HEK293 (cell line): ENCODE measurements around the gene KIFC1.

Experiments
- BCL11A ChIP-seq: fragments of 450-650 bp; formaldehyde crosslinking; IDR thresholded peaks from 2 replicates; pipeline ENCODE4 v1.5.1; 2016; ENCODE audit warnings: low read depth, missing biosample characterization, missing genetic modification characterization
- KLF16 ChIP-seq: fragments of 450-650 bp; formaldehyde crosslinking; IDR thresholded peaks from 2 replicates; pipeline ENCODE4 v1.5.1; 2017; ENCODE audit warnings: missing biosample characterization, missing genetic modification characterization
- OSR2 ChIP-seq: fragments of 450-650 bp; formaldehyde crosslinking; IDR thresholded peaks from 2 replicates; pipeline ENCODE4 v1.5.1; 2016; ENCODE audit warnings: missing biosample characterization, missing genetic modification characterization
- SETDB1 ChIP-seq: IDR thresholded peaks from one replicate; pipeline ENCODE4 v1.6.1; 2017; ENCODE audit warnings: mild to moderate bottlenecking, low read length, moderate library complexity, mixed read lengths; ENCODE audit not compliant: insufficient read length
- YY2 ChIP-seq: fragments of 450-650 bp; formaldehyde crosslinking; IDR thresholded peaks from 2 replicates; pipeline ENCODE4 v1.5.1; 2016; ENCODE audit warnings: missing biosample characterization, missing genetic modification characterization
- ZBTB10 ChIP-seq: fragments of 450-650 bp; formaldehyde crosslinking; IDR thresholded peaks from 2 replicates; pipeline ENCODE4 v1.5.1; 2016; ENCODE audit warnings: missing biosample characterization, missing genetic modification characterization
- ZEB2 ChIP-seq: fragments of 450-650 bp; formaldehyde crosslinking; IDR thresholded peaks from 2 replicates; pipeline ENCODE4 v1.5.1; 2016; ENCODE audit warnings: missing biosample characterization, missing genetic modification characterization
- ZFHX2 ChIP-seq: fragments of 450-650 bp; formaldehyde crosslinking; conservative IDR thresholded peaks from 2 replicates; pipeline ENCODE4 v1.5.1; 2016; ENCODE audit warnings: missing biosample characterization, missing genetic modification characterization
- ZNF133 ChIP-seq: fragments of 450-650 bp; formaldehyde crosslinking; IDR thresholded peaks from 2 replicates; pipeline ENCODE4 v1.5.1; 2016; ENCODE audit warnings: missing biosample characterization, missing genetic modification characterization
- ZNF202 ChIP-seq: fragments of 450-650 bp; formaldehyde crosslinking; IDR thresholded peaks from 2 replicates; pipeline ENCODE4 v1.5.1; 2016; ENCODE audit warnings: missing biosample characterization, missing genetic modification characterization, borderline replicate concordance
- ZNF266 ChIP-seq: fragments of 450-650 bp; formaldehyde crosslinking; IDR thresholded peaks from 2 replicates; pipeline ENCODE4 v1.5.1; 2016; ENCODE audit warnings: missing biosample characterization, missing genetic modification characterization, low read depth
- ZNF292 ChIP-seq: fragments of 450-650 bp; formaldehyde crosslinking; IDR thresholded peaks from 2 replicates; pipeline ENCODE4 v1.5.1; 2016; ENCODE audit warnings: low read depth, missing biosample characterization, missing genetic modification characterization, borderline replicate concordance
- ZNF335 ChIP-seq: fragments of 450-650 bp; formaldehyde crosslinking; conservative IDR thresholded peaks from 2 replicates; pipeline ENCODE4 v1.5.1; 2016; ENCODE audit warnings: missing biosample characterization, missing genetic modification characterization
- ZNF366 ChIP-seq: fragments of 450-650 bp; formaldehyde crosslinking; conservative IDR thresholded peaks from 2 replicates; pipeline ENCODE4 v1.5.1; 2016; ENCODE audit warnings: missing biosample characterization, missing genetic modification characterization
- ZNF37A ChIP-seq: fragments of 450-650 bp; IDR thresholded peaks from 2 replicates; pipeline ENCODE4 v1.5.1; 2018; ENCODE audit warnings: missing biosample characterization, missing genetic modification characterization
- ZNF391 ChIP-seq: fragments of 450-650 bp; formaldehyde crosslinking; IDR thresholded peaks from 2 replicates; pipeline ENCODE4 v1.5.1; 2016; ENCODE audit warnings: low read depth, missing biosample characterization, missing genetic modification characterization, borderline replicate concordance
- ZNF398 ChIP-seq: fragments of 450-650 bp; formaldehyde crosslinking; IDR thresholded peaks from 2 replicates; pipeline ENCODE4 v1.5.1; 2017; ENCODE audit warnings: missing biosample characterization, missing genetic modification characterization
- ZNF426 ChIP-seq: fragments of 450-650 bp; formaldehyde crosslinking; IDR thresholded peaks from 2 replicates; pipeline ENCODE4 v1.5.1; 2017; ENCODE audit warnings: missing biosample characterization, missing genetic modification characterization, mild to moderate bottlenecking, inconsistent platforms, moderate library complexity
- ZNF513 ChIP-seq: fragments of 450-650 bp; IDR thresholded peaks from 2 replicates; pipeline ENCODE4 v1.5.1; 2018; ENCODE audit warnings: missing biosample characterization, missing genetic modification characterization
- ZNF518A ChIP-seq: fragments of 450-650 bp; formaldehyde crosslinking; conservative IDR thresholded peaks from 2 replicates; pipeline ENCODE4 v1.5.1; 2016; ENCODE audit warnings: low read depth, missing biosample characterization, missing genetic modification characterization
- ZNF658 ChIP-seq: fragments of 450-650 bp; formaldehyde crosslinking; IDR thresholded peaks from 2 replicates; pipeline ENCODE4; 2016; ENCODE audit warnings: missing biosample characterization, missing genetic modification characterization
- ZNF664 ChIP-seq: fragments of 450-650 bp; formaldehyde crosslinking; IDR thresholded peaks from 2 replicates; pipeline ENCODE4 v1.5.1; 2016; ENCODE audit warnings: missing biosample characterization, missing genetic modification characterization
- ZNF777 ChIP-seq: fragments of 450-650 bp; formaldehyde crosslinking; IDR thresholded peaks from 2 replicates; pipeline ENCODE4 v1.5.1; 2017; ENCODE audit warnings: missing biosample characterization, missing genetic modification characterization, borderline replicate concordance
- TF ChIP-seq, protein P1 (sequence below): fragments of 450-650 bp; formaldehyde crosslinking; optimal IDR thresholded peaks from 2 replicates; pipeline ENCODE3; 2016; ENCODE audit warnings: missing biosample characterization, mild to moderate bottlenecking, missing genetic modification characterization
- TF ChIP-seq, protein P2 (sequence below): fragments of 450-650 bp; formaldehyde crosslinking; IDR thresholded peaks from 2 replicates; pipeline ENCODE4 v1.5.0; 2017; ENCODE audit warnings: missing biosample characterization, missing genetic modification characterization, borderline replicate concordance

KIFC1 gene

GRCh38 chr6:33433544-33434191 is 42.0 kb downstream of the KIFC1 start (continued):
- TF ChIP-seq ZNF513 (no peak), ZNF202 (tag by site-specific recombination) (no peak), ZNF133 (tag by site-specific recombination) (no peak), ZNF398 (tag by site-specific recombination) (0 out of 2 replicates have a peak, but pooled peaks have one; percentile 55), ZFHX2 (no peak), ZBTB10 (tag by site-specific recombination) (no peak), KLF16 (tag by site-specific recombination) (no peak), ZNF266 (tag by site-specific recombination) (no peak), ZNF664 (no peak), ZNF777 (tag by site-specific recombination) (no peak), ZNF426 (no peak), ZNF366 (tag by site-specific recombination) (peak; percentile 85), ZNF518A (tag by site-specific recombination) (no peak), ZNF335 (no peak), ZNF292 (tag by site-specific recombination) (no peak), YY2 (tag by site-specific recombination) (no peak), ZNF391 (tag by site-specific recombination) (no peak), ZEB2 (tag by site-specific recombination) (no peak), ZNF37A (tag by site-specific recombination) (no peak), OSR2 (no peak), ZNF658 (tag by site-specific recombination) (no peak), SETDB1 (no peak), BCL11A (no peak)
- TF ChIP-seq, protein P1, sequence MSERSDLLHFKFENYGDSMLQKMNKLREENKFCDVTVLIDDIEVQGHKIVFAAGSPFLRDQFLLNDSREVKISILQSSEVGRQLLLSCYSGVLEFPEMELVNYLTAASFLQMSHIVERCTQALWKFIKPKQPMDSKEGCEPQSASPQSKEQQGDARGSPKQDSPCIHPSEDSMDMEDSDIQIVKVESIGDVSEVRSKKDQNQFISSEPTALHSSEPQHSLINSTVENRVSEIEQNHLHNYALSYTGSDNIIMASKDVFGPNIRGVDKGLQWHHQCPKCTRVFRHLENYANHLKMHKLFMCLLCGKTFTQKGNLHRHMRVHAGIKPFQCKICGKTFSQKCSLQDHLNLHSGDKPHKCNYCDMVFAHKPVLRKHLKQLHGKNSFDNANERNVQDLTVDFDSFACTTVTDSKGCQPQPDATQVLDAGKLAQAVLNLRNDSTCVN: no peak
- TF ChIP-seq, protein P2, sequence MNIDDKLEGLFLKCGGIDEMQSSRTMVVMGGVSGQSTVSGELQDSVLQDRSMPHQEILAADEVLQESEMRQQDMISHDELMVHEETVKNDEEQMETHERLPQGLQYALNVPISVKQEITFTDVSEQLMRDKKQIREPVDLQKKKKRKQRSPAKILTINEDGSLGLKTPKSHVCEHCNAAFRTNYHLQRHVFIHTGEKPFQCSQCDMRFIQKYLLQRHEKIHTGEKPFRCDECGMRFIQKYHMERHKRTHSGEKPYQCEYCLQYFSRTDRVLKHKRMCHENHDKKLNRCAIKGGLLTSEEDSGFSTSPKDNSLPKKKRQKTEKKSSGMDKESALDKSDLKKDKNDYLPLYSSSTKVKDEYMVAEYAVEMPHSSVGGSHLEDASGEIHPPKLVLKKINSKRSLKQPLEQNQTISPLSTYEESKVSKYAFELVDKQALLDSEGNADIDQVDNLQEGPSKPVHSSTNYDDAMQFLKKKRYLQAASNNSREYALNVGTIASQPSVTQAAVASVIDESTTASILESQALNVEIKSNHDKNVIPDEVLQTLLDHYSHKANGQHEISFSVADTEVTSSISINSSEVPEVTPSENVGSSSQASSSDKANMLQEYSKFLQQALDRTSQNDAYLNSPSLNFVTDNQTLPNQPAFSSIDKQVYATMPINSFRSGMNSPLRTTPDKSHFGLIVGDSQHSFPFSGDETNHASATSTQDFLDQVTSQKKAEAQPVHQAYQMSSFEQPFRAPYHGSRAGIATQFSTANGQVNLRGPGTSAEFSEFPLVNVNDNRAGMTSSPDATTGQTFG (tag by site-specific recombination): no peak
